GM12865 (cell line): ENCODE data around the gene TXNRD3.

Experiments used
- DNase-seq: peaks from one replicate; pipeline ENCODE4 v3.0.0; 2010; ENCODE audit warnings: low read depth
- H3K4me3 ChIP-seq: 2 replicates; pipeline ENCODE4 v1.5.1; 2011; ENCODE audit warnings: mild to moderate bottlenecking, low read depth, low read length, control low read depth
- CTCF ChIP-seq: IDR thresholded peaks from 2 replicates; pipeline ENCODE4 v1.5.1; 2011; ENCODE audit warnings: low read length, control low read depth, low read depth, inconsistent platforms; ENCODE audit not compliant: insufficient read depth; ENCODE audit errors: missing control alignments

Gene TXNRD3

GRCh38 chr3:126654571-126655383 is at the start of gene TXNRD3:
Gene TXNRD3 (minus strand): TSS chr3:126655124.
- H3K4me3 ChIP-seq, result peak within 1 kb of the TSS; percentile 35; the same call in 1 of the 2 replicates
- no peak for TF ChIP-seq CTCF
- DNase-seq, result peak; percentile 32

- DNase-seq, result peak; percentile 97
- TF ChIP-seq CTCF, result no peak
- peak within 1 kb of the TSS; percentile 73 for H3K4me3 ChIP-seq
Measured at GRCh38 chr3:126703512-126704493, 48.9 kb upstream of the TXNRD3 start, which contains the start of gene CHCHD6. Gene CHCHD6 (plus strand): TSS chr3:126704240. CDS start chr3:126704313, 73 bp downstream.

- no peak for TF ChIP-seq CTCF
- DNase-seq, result no peak
- no peak overlapping the region for H3K4me3 ChIP-seq
Measured at GRCh38 chr3:126699011-126699410, 44.1 kb upstream of the TXNRD3 start.

GRCh38 chr3:126696701-126697267 is 41.9 kb upstream of the TXNRD3 start:
- no peak for DNase-seq
- no peak for TF ChIP-seq CTCF
- no peak overlapping the region for H3K4me3 ChIP-seq

- DNase-seq, result no peak
- no peak overlapping the region for H3K4me3 ChIP-seq
- no peak for TF ChIP-seq CTCF
Measured at GRCh38 chr3:126693921-126694320, 39.0 kb upstream of the TXNRD3 start.

GRCh38 chr3:126692858-126693257 is 37.9 kb upstream of the TXNRD3 start:
- no peak for TF ChIP-seq CTCF
- DNase-seq, result no peak
- H3K4me3 ChIP-seq, result no peak overlapping the region
